DMS153 (cell line): ENCODE data around the gene PEMT.
A peak's percentile ranks its signal among the peaks of the same experiment; 100 is the strongest.

Source experiments
- DNase-seq: peaks from one replicate; lab custom pipeline; 2025; lab: John Stamatoyannopoulos, UW

Gene PEMT

DNA sequence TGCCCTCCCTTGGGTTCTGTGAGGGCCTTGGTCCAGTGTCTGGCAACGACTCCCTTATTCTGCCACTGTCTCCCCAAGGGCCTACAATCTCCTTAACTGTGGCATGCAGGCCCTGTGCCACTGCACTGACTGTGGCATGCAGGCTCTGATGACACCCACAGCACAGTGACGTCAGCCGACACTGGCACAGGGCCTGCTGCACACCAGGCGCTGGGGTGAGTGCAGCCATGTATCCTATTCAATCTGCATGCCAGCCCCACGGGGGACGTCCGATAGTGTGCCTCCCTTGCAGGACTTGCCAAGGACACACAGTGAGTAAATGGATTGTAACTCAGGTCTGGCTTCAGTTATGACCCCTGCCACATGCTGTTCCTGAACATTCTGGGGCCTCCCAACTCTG lies 55.6 kb downstream of the PEMT start:
- DNase-seq = no peak

DNA sequence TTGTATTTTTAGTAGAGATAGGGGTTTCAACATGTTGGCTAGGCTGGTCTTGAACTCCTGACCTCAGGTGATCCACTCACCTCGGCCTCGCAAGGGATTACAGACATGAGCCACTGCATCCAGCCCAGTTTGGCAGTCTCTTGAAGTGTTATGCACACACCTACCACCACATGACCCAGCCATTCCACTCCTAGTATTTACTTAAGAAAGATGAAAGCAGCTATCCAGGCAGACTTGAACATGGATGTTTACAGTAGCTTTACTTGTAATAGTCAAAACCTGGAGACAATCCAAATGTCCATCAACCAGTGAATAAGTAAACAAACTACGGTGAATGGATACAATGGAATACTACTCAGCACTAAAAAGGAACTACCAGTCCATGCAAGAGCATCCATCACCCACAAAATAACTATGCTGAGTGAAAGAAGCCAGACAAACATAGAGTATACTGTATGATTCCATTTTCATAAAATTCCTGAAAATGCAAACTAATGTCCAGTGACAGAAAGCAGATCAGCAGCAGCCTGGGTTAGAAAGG lies 57.5 kb downstream of the PEMT start:
- DNase-seq = peak; percentile 88

DNA sequence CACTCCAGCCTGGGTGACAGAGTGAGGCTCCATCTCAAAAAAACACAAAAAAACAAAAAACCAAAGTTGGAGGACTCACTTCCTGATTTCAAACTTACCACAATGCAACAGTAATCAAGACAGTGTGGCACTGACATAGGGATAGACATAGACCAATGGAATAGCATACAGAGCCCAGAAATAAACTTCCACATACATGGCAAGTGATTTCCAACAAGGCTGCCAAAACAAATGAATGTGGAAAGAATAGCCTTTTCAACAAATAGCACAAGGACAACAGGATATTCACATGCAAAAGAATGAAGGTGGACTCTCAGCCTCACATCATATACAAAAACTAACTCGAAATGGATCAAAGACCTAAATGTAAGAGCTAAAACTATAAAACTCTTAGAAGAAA lies 58.5 kb downstream of the PEMT start:
- no peak for DNase-seq

DNA sequence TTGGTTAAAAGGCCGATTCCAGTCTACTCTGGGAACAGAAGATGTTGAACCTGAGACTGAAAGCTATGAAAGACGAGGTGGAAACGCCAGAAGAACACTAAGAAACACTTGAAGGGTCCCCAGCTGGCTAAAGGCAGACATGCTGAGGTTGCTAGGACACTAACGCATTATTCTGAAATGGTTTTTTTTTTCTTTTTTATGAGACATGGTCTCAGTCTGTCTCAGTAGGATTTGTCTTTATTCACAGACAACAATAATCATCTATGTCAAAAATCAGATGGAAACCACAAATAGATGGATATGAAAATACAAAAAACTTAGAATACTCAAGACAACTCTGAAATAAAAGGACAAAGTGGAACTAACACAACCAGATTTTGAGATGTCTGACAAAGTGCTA lies 60.4 kb downstream of the PEMT start:
- no peak for DNase-seq

DNA sequence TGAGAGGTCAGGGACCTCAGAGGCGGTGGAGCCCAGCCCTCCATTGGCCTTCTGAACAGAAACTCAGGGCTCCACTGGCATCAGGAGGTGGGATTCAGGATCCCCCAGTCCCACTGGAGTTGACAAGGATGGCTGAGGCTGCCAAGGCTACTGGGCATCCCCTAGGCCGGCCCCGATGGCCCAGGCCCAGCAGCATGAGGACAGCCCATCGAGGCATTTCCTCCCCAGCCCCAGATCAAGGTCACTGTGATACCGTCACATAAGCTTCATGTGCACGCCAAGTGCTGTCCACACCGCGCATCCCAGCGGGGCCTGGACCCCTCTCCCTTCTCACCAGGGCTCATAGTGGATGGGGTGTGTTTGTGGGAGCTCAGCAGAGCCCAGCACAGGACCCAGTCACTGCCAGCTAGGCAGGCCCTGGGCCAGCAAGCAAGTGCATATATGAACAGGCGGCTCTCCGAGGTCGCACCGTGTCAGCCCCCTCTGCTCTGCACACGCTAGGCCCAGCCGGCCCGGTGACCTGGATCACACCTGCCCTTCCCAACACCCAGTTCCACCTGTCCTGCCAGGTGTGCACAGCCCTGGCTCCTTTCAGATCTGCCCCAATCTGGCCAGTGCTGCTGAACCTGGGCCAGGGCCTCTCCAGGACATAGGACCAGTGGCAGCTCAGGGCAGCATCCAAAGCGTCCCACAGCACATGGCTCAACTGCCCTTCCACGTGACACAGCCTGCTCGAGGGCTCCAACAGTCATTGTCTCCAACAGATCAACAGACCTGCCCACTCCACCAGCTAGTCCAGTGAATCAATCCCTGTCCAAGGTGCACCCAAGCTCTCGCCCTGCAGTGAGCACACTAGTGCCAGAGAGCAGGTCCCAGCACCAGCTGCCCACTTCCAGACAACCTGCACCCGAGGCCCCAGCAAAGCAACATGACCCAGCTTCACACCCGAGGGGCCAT lies 62.5 kb downstream of the PEMT start:
- DNase-seq = no peak

DNA sequence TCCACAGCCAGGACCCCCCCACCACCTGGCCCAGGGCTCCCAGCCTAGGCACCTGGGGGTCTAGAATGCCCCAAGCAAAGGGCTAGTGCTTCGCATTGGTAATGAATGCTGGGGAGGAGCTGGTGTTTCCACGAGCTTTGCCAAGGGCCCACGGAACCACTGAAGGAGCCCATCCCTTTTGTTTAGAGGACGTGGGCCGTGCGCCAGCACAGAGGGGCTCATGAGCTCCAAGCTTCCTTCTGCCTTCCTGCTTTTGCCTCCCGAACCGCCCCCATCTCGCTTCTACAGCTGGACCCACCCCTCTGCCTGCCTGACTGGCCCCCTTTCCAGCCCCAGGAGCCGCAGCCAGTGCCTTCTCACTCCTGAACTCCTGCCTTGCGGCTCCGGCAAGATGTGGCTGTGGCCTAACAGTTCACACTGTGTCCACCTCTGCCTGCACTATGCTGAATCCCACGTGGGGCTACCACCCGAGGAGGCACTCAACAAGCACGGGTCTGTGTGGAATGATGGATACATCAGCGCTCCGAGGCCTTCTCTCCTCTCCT lies 63.5 kb downstream of the PEMT start:
- DNase-seq = no peak

DNA sequence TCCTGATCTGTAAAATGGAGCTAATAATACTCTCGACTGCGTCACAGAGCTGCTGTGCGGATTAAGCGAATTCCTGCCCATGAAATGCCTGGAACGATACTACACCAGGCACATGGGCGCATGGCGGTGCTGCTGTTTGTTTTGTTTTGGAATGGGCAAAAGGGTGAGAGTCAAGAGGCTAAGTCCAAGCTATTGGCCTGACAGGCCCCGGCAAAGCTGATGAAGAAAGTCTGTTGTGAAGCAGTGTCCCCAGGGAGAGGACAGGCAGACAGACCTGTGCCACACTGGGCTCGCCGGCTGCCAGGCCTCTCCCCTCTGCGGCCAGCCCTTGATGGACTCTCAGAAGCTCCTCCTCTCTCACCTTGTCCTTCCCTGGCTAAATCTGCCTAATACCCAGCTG lies 64.0 kb downstream of the PEMT start:
- DNase-seq = no peak

DNA sequence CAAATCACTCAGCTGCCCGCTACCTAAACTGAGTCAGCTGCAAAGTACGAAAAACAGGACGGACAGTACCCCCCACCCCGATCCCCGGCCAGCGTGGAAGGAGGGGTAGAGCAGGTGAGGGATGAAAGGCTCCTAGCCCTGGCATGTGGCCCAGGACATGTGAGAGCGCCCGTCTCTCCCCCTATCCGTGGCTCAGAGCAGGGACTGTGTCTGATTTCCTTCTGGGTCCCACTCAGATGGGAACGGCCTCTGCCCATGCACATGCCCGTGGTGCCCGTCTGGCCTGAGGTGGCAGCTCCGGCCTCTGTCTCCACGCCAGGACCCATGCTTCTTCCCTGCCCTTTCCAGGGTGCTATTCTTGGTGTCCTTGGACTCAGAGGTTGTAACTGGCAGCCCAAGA lies 65.1 kb downstream of the PEMT start:
- no peak for DNase-seq

DNA sequence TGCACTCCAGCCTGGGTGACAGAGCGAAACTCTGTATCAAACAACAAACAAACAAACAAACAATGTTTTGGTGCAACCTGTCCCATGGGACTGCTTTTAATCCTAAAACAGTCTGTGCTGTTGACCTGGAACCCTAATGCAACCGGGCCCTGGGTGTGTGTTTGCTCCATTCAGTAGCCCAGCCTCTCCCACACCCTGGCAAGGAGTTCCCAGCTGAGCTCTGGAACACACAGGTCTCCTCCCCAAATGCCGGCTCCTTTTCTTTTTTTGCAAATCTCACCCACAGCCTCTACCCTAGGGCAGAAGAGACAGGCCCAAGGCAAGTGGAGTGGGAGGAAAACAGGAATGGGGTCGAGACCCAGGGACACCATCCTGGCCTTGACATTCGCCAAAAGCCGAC lies 65.6 kb downstream of the PEMT start:
- DNase-seq = no peak

DNA sequence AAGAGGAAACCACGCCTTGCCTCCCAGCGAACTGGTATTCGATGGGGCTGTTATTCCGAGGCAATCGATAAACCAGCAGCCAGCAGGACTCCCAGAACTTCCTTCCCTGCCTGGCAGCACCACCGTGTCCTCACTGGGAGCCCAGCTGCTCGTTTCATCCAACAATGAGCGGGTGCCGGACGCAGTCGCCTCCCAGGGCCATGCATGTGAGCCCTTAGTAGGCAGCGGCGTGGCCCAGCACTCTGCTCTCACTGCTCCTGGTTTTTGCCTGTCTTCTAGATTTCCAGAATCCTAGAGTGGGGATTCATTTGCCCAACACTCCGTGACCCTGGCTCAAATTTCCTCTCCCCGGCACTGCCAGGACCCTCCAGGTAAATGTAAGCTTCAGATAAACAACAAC lies 66.2 kb downstream of the PEMT start:
- no peak for DNase-seq

DNA sequence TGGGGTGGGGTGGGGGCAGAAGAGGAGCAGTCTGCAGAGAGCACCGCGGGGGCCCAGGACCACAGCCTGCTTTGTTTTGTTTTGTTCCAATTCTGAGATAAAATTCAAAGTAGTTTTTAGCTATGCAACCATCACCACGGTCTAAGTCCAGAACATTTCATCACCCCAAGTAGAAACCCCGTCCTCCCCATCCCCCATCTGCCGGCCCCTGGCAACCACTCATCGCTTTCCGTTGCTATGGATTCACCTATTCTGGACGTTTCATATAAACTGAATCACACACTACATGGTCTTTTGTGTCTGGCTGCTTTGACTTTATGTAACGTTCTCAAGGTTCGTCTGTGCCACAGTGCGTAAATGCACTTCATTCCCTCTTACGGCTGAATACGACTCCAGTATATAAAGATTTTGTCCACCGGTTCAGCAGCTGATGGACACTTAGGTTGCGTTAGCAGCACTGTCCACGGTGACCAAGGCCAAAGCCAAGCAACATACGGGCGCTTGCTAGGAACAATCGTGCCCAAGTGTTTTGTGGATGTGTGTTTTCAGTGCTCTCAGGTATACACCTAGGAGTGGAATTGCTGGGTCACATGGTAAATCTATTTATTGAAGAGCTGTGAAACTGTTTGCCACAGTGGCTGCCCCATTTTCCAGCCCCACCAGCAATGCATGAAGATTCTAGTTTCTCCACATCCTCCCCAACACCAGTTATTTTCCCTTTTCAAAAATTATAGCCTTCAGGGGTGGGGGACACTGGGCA lies 67.6 kb downstream of the PEMT start:
- DNase-seq = no peak

DNA sequence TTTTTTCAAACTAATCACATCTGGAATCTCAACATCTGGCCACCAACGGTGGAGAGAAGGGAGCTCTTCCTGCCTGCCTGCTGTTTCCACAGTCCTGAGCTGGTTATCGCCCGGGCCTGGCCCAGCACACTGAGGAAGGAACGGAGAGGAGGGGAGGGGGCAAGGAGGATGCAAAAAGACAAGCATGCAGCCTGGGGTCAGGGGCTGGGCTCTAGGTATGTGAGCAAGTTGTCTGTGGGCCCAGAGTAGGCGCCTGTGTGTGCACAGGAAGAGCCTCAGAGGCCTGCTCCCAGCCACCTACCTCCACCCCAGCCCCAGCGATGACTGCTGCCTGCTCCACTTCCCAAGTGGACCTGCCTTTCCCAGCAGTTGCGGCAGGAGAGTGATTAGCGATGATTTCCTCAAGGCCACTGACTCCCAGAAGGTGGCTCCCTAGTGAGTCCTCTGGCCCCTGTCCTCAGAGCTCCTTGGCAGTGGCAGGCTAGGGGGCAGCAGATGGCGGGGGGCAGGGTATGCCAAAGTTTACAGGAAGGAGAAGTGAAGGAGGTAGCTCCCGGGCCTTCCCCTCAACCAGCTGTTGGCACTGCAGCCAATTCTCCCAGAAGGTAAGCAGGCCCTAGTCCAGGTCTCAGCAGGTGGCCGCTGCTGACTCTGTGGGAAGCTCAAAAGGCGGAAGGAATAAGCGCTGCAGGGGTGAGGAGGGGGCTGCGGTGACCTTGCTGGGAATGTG lies 68.3 kb downstream of the PEMT start:
- DNase-seq = peak; percentile 29

DNA sequence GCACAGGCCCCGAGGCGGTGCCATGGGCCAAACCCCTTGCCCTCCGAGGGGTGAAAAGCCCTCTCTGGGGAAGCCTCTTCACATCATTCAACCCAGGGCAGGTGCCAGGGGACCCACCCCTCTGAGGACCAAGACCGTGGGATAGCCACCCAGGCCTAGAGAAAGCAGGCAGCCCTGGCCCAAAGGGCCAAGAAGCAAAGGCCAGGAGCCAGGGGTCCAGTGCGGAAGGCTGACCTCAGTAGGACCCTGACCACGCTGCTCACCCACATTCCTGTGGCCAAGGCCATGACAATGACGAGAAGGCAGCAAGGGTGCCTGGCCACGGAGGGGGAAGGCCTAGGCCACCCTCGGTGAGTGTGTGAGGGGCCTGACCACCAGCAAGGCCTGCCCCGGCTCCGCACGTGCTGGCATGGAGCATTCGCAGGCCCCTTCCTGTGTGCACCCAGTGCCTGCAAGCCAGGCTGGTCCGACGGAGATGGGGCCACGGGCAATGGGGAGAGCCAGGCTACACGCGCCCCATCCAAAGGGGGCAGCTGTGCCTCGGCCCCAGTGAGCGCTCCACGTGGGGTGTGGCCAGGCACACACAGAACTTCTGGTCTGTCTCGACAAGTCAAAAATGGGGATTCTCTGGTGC lies 70.8 kb downstream of the PEMT start:
- no peak for DNase-seq

DNA sequence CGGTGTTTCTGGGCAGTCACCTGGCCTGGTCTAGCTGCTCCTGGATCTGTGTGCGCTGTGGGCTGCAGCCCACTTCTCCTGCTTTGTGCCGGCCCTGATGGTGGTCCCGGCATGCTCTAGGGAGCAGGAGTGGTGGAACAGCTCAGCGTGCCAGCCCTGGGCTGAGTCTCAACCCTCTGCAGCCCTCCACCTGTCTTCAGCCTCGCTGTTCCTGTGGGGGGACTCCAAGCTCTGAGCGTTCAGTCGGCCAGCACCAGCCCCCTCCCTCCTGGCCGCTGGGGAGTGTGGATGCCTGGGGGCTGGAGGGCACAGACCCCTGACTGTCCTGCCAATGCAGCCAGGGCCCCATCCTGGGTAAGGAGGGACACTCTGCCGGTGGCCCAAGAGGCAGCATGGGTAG lies 71.6 kb downstream of the PEMT start:
- no peak for DNase-seq

DNA sequence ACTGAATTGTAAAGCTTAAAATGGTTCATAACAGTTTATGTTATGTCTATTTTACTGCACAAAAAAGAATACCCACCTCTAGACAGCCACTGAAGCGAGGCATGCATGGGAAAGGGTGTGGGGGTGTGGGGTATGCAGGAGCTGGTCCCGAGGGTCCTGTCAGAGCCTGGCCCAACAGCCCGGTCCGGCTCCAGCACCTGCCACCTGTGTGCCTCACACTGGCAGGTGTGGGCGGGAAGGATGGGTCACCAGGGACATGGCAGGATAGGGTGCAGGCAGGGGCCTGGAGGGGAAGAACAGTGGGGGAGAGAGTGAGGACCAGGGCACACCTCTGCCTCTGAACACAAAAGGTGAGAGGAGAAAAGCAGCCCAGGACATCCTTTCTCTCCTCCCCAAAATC lies 72.6 kb downstream of the PEMT start:
- DNase-seq = no peak

DNA sequence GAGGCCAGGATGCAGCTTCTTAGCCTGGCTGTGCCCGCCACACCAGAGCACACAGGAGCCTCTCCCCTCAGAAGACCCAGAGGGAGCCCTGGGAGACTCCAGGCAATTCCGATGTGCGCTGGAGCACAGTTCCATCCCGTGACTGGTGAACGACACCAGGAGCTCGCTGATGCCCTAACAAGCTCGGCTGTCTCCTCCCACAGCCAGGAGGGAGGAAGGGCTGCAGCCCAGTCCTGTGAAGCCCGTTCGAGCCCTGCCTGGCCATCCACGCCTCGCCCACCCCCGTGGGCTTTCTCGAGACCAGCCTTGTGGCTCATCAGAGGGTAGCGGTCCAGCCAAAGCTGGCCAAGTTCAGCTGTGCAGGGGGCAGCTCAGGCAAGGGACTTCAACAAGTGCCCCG lies 73.5 kb downstream of the PEMT start:
- DNase-seq = no peak

DNA sequence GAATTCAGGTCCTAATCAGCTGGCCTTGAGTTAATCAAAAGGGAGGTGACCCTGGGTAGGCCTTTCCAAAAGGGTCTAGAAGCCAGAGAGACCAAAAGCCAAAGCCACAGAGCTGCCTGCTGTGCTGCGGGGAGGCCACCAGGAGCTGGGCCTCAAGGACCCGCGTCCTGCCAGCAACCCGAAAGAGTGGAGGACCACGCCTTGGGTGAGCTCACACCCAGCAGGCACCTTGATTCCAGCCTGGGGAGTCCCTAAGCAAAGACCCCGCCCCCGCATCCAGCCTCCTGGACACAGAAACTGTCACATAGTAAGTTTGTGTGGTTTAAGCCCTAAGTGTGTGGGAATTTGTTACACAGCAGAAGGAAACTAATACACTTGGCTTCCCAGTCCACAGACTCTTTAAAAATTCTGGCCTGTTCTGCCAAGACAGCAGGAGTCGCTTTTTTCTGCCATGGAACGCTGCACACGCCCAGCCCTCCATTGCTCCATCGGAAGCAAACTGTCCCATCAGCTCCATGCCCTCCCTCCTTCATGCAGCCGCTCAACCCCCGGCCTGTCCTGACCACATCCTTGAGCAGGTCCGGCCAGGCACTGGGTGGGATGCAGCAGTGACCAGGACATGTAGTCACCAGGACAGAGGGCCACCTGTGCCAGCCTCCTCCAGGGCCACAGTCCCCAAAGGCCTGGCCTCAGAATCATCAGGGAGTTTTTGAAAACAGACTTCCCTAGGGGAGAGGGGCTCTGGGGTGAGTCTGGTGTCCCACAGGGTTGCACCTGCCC lies 74.4 kb downstream of the PEMT start:
- DNase-seq = no peak

DNA sequence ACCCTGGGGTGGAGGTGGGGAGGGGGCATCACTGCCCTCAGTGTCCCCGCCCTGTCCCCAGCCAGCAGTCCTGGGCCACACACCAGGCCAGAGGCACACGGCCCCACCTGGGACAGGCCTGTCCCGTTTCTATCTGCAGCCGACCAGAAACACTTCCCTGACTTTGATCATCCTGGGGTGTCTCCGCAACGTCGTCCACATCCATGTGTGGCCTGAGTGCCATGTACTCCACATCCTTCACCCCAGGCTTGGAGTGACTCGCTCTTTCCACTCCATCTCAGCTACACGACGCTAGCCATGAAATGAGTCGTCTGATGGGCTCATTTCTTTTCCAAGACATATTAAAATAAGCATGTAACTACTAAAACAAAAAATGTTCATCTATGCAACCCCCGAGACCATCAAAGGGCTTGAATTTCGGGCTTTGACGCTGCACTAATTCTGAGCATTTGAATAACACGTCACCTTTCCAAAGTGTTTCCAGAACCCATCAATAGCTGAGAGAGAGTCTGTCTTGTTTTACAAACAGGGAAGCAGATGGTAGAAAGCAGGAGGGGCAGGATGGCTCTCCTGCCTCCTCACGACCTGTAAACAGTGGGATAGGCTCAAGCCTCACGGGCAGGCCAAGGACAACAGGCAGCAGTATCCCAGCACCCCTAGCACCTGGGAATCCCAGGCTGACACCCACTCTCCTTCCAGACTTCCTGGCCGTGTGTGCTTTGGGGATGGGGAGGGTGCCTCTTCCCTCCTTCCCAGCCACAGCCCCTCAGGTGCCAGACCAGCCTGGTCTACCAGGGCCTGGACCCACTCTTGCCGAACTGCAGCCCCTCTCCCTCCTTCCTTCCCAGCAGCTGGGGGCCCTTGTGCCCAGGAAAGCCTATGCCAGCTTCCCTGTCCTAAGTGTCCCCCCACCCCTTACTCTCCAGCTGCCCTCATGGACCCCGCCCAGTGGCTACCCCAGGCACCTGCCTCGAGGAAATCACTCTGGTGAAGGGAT lies 75.3 kb downstream of the PEMT start:
- DNase-seq = no peak
